GM19328 (cell line): ENCODE results near the gene BMP7.

ENCODE experiments used
- ATAC-seq: cut with Tn5 transposase; IDR thresholded peaks from one replicate; pipeline ENCODE4 v1.9.1; 2021; ENCODE audit warnings: mild to moderate bottlenecking, moderate library complexity; ENCODE audit not compliant: unreplicated experiment

BMP7 gene

GRCh38 chr20:57266291-57267157, at the start of gene BMP7:
Gene BMP7, minus strand, starts transcription at chr20:57266641. Its CDS starts 519 bp downstream, at chr20:57266122.
- ATAC-seq = no peak

- no peak for ATAC-seq
Observed at GRCh38 chr20:57315976-57316480, 49.6 kb upstream of the BMP7 start.

GRCh38 chr20:57315083-57315975, 48.9 kb upstream of the BMP7 start:
- no peak for ATAC-seq

GRCh38 chr20:57313951-57314350, 47.5 kb upstream of the BMP7 start:
- no peak for ATAC-seq

GRCh38 chr20:57313230-57313629, 46.8 kb upstream of the BMP7 start:
- ATAC-seq = no peak

GRCh38 chr20:57312138-57312537, 45.7 kb upstream of the BMP7 start:
- ATAC-seq = no peak

- no peak for ATAC-seq
Observed at GRCh38 chr20:57310821-57311514, 44.5 kb upstream of the BMP7 start.

GRCh38 chr20:57309544-57310115, 43.2 kb upstream of the BMP7 start:
- ATAC-seq = no peak

GRCh38 chr20:57308451-57309271, 42.2 kb upstream of the BMP7 start:
- ATAC-seq = no peak

- ATAC-seq = no peak
Observed at GRCh38 chr20:57306747-57307146, 40.3 kb upstream of the BMP7 start.

GRCh38 chr20:57301026-57301425, 34.6 kb upstream of the BMP7 start:
- no peak for ATAC-seq

- ATAC-seq = no peak
Observed at GRCh38 chr20:57298457-57298856, 32.0 kb upstream of the BMP7 start.

- no peak for ATAC-seq
Observed at GRCh38 chr20:57294550-57294949, 28.1 kb upstream of the BMP7 start.

GRCh38 chr20:57293995-57294394, 27.6 kb upstream of the BMP7 start:
- no peak for ATAC-seq

- no peak for ATAC-seq
Observed at GRCh38 chr20:57292611-57293010, 26.2 kb upstream of the BMP7 start.

- no peak for ATAC-seq
Observed at GRCh38 chr20:57291694-57292093, 25.3 kb upstream of the BMP7 start.

GRCh38 chr20:57291003-57291402, 24.6 kb upstream of the BMP7 start:
- ATAC-seq = no peak

GRCh38 chr20:57290178-57290484, 23.7 kb upstream of the BMP7 start:
- no peak for ATAC-seq

GRCh38 chr20:57289391-57290177, 23.1 kb upstream of the BMP7 start:
- ATAC-seq = no peak
